GM10266 (cell line): ENCODE data around the gene TP53I11.

Source experiments
- DNase-seq: peaks from one replicate; pipeline ENCODE4 v3.0.0; 2012; ENCODE audit errors: extremely low spot score
- CTCF ChIP-seq: IDR thresholded peaks from 2 replicates; pipeline ENCODE4 v1.5.1; 2012; ENCODE audit warnings: mild to moderate bottlenecking, low read depth; ENCODE audit not compliant: control insufficient read depth, insufficient read depth; ENCODE audit errors: missing control alignments

The TP53I11 gene

GRCh38 chr11:44954051-44954906 lies 3.6 kb upstream of the TP53I11 start:
- TF ChIP-seq CTCF = no peak
- no peak for DNase-seq

- no peak for DNase-seq
- no peak for TF ChIP-seq CTCF
Measured at GRCh38 chr11:44952500-44953260, 2.0 kb upstream of the TP53I11 start.

- no peak for TF ChIP-seq CTCF
- no peak for DNase-seq
Measured at GRCh38 chr11:44952082-44952481, 1.4 kb upstream of the TP53I11 start.

GRCh38 chr11:44950031-44950624 lies 555 bp downstream of the TP53I11 start:
- DNase-seq = no peak
- TF ChIP-seq CTCF = no peak

- no peak for DNase-seq
Measured at GRCh38 chr11:44949160-44950030, 1.3 kb downstream of the TP53I11 start.

GRCh38 chr11:44948155-44948554 lies 2.5 kb downstream of the TP53I11 start:
- DNase-seq = no peak
- TF ChIP-seq CTCF = no peak

More at GRCh38 chr11:44949160-44950030, 1.3 kb downstream of the TP53I11 start:
- no peak for TF ChIP-seq CTCF
